ENCODE measurements around the gene KIF16B. TPM values are rescaled to one million over a fixed set of nuclear protein-coding genes. Genes with fewer than 3 reads are reported as not detected.

KIF16B gene
- total and polyA plus RNA-seq, 9 of the 15 experiments (the other 6 are each of a cell fraction or from before 2014, with no cell fraction given), result 1.00 to 10.6 (median 8.5) TPM

DNA sequence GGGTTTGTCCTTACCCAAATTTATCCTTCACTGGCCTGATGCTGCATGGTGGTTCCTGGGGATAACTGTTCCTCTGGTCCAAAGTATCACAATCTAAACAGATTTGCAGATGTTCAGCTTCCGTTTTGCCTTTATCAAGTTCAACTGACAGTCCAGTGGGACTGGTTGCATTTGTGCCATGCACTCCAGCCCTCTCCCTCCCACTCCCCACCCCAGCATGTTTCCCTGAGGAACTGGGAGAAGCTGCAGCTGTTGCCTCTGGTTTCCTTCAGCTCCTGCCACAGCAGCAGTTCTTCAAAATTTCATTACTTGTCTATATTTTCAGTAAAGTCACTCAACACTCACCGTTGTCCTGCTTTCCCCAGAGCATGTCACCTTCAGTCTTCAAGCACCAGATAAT, 39.5 kb upstream of the KIF16B start:
- in situ Hi-C loops (cut with MboI) (no loop called here), intact Hi-C loops (cut with micrococcal nuclease) (no loop called here)
- H3K9me1 ChIP-seq (ENCODE audit: control insufficient read depth, insufficient read depth, low read length), result no peaks in the 10 kb centered on the region
- ATAC-seq (no peak), DNase-seq (ENCODE audit: extremely low read depth in 1 of 4, low spot score in 3 of 4) (no peak), FAIRE-seq (no peak)
- ChIA-PET CTCF (ENCODE audit: low intra/inter-chr PET ratio) (no interaction called here), POLR2A (no interaction called here)
- WGBS (ENCODE audit: insufficient coverage, low coverage, missing lambda C conversion rate), result 4% methylated on average over 2 of the region's 2 CpGs
- no peak overlapping the region for H3K4me2 ChIP-seq (ENCODE audit: insufficient read depth, low read length)
- H2AFZ ChIP-seq (ENCODE audit: low read depth, low read length), result no peak overlapping the region
- no peaks in the 10 kb centered on the region for H4K20me1 ChIP-seq (replicated peaks; ENCODE audit: control insufficient read depth, insufficient read depth, low read length)
- no peaks in the 10 kb centered on the region for H3K79me2 ChIP-seq (ENCODE audit: control insufficient read depth, insufficient read depth, low read length)
- H3K4me1 ChIP-seq (replicated peaks in 1 of 2; ENCODE audit: control insufficient read depth in 2 of 2, insufficient read depth in 2 of 2, low read length in 2 of 2), result no peaks in the 10 kb centered on the region
- H3K36me3 ChIP-seq (ENCODE audit: control insufficient read depth, insufficient read depth, low read length), result no peaks in the 10 kb centered on the region
- H3K27ac ChIP-seq (ENCODE audit: extremely low read depth, low read depth, low read length), result no peak overlapping the region
- no TSS peak for BruUV-seq (replicated peaks)
- no peaks in the 10 kb centered on the region for H3K9me3 ChIP-seq (replicated peaks; ENCODE audit: control insufficient read depth, insufficient read depth, low read depth, low read length)
- H3K4me3 ChIP-seq, result no peak overlapping the region
- no peaks in the 10 kb centered on the region; a peak in 1 of 5 replicates for H3K27me3 ChIP-seq (ENCODE audit: control insufficient read depth in 2 of 2, insufficient read depth in 2 of 2, low read length in 2 of 2)
- TF ChIP-seq RBM15 (IDR thresholded peaks at IDR 0.05; ENCODE audit: insufficient read depth, low read length), result no peak
- TF ChIP-seq SAP30 (IDR thresholded peaks at IDR 0.05; ENCODE audit: borderline replicate concordance, insufficient read depth, low read depth, low read length, poor library complexity, severe bottlenecking), result no peak
- no peak for TF ChIP-seq ADNP (tag; IDR thresholded peaks at IDR 0.05)
- no peak for TF ChIP-seq KLF1 (tag; IDR thresholded peaks at IDR 0.05)
- TF ChIP-seq HDAC8 (tag; IDR thresholded peaks at IDR 0.05), result no peak
- TF ChIP-seq, protein P1, sequence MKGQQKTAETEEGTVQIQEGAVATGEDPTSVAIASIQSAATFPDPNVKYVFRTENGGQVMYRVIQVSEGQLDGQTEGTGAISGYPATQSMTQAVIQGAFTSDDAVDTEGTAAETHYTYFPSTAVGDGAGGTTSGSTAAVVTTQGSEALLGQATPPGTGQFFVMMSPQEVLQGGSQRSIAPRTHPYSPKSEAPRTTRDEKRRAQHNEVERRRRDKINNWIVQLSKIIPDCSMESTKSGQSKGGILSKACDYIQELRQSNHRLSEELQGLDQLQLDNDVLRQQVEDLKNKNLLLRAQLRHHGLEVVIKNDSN (CRISPR knock-in tag; IDR thresholded peaks at IDR 0.05), result no peak
- TF ChIP-seq FOXK1 (CRISPR knock-in tag; IDR thresholded peaks at IDR 0.05; ENCODE audit: borderline replicate concordance), result no peak
- TF ChIP-seq ZNF408 (CRISPR knock-in tag; IDR thresholded peaks at IDR 0.05; ENCODE audit: low read depth), result no peak
- TF ChIP-seq SRSF1 (IDR thresholded peaks at IDR 0.05; ENCODE audit: low read depth, low read length), result no peak
- TF ChIP-seq, protein P2, sequence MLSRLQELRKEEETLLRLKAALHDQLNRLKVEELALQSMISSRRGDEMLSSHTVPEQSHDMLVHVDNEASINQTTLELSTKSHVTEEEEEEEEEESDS (CRISPR knock-in tag; IDR thresholded peaks at IDR 0.05), result no peak
- TF ChIP-seq, protein P3, sequence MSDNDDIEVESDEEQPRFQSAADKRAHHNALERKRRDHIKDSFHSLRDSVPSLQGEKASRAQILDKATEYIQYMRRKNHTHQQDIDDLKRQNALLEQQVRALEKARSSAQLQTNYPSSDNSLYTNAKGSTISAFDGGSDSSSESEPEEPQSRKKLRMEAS (CRISPR knock-in tag; IDR thresholded peaks at IDR 0.05), result no peak
- no peak for TF ChIP-seq ZNF644 (tag; IDR thresholded peaks at IDR 0.05; ENCODE audit: low read depth)
- no peak for TF ChIP-seq PHB2 (IDR thresholded peaks at IDR 0.05; ENCODE audit: low read depth)
- TF ChIP-seq CREBBP (IDR thresholded peaks at IDR 0.05; ENCODE audit: low read depth, low read length), result no peak
- TF ChIP-seq KDM4B (IDR thresholded peaks at IDR 0.05; ENCODE audit: borderline replicate concordance in 2 of 2, low read depth in 1 of 2), result no peak
- TF ChIP-seq RBM14 (IDR thresholded peaks at IDR 0.05; ENCODE audit: borderline replicate concordance, insufficient read depth, low read depth, low read length), result no peak
- TF ChIP-seq BRD9 (IDR thresholded peaks at IDR 0.05; ENCODE audit: low read depth, partially characterized antibody), result no peak
- no peak for TF ChIP-seq MBD2 (IDR thresholded peaks at IDR 0.05; ENCODE audit: borderline replicate concordance, low read depth)
- no peak for TF ChIP-seq LCOR (CRISPR knock-in tag; IDR thresholded peaks at IDR 0.05)
- H3K9ac ChIP-seq (ENCODE audit: insufficient read depth in 1 of 2, low read depth in 2 of 2, low read length in 2 of 2), result no peak overlapping the region
